ENCODE results near the gene CFAP46.
"Not testable (repeated sequence)": the region's sequence is repeated elsewhere in the genome, so short reads cannot be mapped to it uniquely, and the experiment has no call there.

The CFAP46 gene

DNA sequence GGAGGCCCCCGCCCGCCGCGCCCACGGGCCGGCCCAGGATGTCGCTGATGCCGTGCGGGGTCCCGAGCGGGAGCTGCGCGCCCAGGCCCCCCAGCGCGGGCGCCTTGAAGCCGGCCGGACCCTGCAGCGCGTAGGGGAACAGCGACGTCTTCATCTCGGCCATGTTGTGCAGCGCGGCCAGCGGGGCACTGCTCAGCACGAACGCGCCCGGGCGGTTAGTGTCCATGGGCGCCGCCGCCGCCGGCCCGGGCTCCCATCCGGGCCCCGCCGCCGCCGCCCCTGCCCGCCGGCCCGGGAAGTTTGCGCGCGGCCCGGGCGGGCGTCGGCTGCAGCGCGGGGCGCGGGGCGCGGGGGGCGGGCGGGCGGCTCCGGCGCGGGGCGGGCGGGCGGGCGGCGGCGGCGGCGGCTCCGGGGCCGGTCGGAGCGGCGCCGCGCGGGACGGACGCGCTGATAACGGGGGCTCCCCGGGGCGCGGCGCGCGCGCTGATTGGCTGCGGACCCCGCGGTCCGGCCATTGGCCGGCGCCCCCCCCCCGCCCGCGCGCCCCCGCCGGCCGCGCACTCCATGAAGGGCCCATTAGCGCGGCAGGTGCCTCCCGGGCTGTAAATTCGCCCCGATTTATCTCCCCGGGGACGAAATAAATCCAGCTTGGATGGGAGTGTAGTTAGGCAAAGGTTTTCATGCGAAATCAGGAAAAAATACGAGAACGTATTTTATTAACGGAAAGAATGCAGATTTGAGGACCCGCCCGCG is 156.5 kb downstream of the CFAP46 start, which contains the start of gene NKX6-2:
NKX6-2 (minus strand) TSS at position 425 of the 753 bp plus-strand sequence; CDS start at position 226, 199 bp downstream.
- no peak for DNase-seq

DNA sequence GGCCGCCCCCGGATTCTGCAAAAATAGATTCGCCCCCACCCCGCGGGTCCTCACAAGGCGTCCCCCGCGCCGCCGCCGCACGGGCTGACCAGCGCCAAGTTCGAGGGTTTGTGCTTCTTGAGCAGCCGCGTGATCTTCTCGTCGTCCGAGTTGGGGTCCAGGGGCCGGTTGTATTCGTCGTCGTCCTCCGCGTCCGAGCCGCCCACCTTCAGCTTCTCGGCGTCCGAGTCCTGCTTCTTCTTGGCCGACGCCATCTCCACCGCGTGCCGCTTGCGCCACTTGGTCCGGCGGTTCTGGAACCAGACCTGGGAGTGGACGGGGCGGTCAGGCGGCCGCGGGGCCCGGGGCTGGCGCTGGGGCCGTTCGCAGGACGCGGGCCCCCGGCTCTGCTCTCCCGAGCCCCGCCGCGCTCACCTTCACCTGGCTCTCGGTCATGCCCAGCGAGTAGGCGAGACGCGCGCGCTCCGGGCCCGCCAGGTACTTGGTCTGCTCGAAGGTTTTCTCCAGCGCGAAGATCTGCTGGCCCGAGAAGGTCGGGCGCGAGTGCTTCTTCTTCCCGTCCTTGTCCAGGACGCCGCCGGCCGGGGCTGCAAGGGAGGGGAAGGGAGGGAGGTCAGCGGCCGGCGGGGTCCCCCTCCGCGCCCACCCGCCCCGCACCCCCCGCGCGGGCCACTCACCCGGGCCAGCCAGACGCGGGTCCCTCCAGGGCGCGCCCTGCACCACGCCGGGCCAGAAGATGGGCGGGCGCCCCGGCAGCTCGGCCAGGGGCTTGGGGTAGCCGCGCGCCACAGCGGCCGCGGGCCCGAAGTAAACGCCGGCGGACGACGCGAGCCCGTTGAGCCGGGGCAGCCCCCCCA is 157.3 kb downstream of the CFAP46 start:
- no peak for DNase-seq

DNA sequence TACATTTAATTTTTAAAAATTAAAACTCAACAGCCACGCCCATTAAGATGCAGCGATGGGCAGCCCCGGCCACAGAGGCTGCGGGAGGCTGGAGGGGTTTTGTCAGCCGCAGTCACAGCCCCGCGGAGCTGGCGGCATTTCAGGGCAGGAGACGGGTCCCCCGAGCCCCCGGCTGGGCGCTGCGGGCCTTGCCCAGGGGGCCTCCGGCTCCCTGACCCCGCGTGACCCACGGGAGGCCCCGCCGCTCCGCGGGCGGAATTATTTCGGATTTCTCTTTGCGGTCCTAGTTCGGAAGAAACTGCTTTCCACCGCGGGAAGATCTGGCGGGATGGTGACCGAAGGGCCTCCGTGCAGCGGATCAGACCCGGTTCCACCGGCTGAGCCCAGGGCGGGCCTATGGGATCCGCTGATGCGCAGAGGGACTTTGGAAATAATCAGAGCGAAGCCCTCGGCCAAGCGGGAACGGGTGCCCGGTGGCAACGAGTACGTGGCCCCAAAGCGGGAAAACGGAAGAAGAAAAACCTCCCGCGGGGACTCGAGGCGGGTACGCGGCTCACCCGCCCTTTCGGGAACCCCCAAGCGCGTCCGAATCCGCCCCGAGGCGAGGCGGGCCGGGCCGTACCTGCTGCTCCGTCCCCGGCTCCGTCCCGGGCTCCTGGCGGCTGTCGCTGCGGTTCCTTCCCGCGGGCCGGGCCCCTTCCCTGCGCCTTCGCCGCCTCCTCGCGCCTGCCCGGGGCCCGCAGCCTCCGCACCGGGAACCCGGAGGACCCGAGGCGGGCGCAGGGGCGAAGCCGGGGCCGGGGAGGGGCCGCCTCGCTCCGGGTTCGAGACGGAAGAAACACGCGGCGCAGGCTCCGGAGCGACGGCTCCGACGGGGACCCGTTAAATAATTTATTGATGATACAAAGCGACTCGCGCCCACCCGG is 158.2 kb downstream of the CFAP46 start:
- DNase-seq: no peak

DNA sequence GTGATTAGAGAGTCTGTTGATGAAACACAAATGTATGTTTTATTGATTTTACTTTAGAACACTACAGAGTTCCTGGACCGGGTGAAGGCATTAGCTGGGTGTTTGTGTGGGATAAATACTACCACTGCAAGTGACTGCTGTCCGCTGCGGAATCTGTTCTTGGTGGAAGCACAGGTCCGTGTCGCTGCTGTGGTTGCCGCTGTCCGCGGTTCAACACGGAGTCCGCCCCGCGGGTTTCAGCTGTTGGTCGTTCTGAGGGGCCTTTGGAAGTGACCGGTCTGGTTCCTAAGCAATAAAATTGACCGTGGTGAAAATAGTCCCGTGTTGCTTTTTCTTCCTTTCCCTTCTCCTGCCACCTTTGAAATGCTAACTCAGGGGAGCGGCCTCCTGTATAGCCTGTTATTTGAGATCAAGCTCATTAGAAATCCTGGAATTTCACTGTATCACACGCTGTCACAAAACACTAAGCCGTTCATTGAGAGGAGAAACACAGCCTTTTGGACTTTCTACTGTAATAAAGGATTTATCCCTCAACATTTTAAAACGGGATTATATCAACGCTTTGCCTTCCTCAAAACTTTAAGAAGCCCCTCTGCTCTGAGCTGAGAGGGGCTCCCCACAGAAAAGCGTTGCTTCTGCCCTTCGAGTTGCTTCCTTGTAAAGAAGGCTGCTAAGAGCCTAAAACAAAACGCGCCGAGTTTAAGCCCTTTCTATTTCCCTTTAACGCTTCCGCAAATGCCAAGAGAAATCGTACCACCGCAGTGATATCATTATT is 159.0 kb downstream of the CFAP46 start:
- no peak for DNase-seq

DNA sequence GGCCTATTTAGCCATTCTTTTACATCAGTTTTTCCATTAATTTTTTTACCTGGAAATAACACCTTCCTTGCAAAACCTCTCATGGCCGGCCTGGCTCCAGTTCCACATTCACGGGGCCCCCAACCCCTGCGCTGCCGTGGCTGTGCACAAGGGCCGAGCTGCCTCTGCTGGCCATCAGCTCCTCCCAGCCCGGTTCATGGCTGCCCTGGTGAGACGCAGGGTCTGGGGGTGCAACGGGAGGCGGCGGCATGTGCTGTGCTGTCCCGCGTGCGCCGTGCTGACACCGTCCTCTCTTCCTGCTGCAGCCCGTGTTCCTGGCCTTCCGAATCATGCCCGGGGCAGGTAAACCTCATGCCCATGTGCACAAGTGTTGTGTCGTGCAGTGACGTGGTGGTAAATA is 160.8 kb downstream of the CFAP46 start:
- no peak for DNase-seq

DNA sequence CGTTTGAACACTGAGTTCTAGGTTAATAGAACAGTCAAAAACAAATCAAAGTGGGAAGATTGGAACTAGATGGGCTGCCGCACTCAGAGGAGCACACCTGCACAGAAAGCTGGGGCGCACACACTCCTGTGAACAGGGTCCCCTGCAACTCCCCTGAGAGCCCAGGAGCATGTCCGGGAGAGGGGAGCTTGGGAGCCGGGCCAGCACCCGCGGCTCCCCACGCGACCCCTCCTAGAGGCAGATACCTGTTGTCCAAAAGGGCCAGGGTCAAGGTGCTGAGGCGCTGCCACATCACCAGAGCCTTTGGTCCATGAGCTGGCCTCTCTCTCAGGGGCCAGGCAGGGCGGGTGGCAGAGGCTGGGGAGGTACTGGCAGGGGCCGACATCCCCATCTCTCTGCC is 162.0 kb downstream of the CFAP46 start:
- DNase-seq: no peak

DNA sequence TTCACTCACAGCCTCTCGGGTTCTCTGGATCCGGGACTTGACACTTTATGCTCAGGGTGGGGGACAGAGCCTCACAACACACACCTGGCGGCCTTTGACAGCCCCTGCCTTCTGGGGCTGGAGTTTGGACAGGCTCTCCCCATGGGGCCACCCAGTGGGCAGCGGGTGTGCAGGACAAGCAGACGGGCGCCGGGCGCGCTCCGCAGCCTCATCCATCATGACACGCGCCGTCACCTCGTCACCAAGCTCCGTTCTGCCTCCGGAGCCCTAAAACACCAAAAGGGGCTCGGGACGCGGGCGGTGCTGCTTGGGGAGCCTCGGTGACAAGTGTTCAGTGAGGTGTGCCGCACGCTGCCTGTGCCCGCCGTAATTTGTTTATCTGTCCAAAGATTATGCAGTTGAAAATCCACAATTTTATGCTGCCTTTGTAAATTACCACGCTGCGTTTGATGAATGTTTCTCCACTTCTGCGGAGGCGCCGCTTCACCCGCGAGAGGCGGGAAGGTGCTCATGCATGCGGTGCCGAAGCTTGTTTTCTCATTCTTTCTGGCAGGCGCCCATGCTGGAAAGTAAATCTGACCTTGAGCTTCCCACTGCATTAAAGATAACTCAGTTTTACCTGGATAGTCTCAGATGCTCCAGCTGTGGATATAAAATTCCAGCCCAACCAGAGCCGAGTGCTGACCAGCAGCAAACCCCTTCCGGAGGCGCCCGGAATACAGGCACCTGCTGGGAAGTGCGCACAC is 162.6 kb downstream of the CFAP46 start:
- no peak for DNase-seq

DNA sequence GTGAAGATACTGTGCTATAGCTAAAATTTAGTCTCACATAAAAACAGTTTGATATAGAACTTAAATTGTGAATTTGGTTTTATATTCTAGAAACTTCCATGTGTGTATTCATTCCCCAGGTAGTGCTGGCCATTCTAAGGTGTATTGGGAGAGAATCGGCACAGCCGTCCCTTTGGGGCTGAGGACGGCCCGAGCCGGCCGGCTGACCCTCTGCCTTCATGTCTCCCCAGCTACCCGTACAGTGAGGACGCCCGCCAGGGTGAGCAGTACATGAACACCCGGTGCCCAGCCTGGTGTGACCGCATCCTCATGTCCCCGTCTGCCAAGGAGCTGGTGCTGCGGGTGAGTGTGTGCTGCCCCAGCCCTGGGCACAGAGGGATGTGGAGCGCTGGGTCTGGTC is 164.9 kb downstream of the CFAP46 start:
- DNase-seq: no peak

DNA sequence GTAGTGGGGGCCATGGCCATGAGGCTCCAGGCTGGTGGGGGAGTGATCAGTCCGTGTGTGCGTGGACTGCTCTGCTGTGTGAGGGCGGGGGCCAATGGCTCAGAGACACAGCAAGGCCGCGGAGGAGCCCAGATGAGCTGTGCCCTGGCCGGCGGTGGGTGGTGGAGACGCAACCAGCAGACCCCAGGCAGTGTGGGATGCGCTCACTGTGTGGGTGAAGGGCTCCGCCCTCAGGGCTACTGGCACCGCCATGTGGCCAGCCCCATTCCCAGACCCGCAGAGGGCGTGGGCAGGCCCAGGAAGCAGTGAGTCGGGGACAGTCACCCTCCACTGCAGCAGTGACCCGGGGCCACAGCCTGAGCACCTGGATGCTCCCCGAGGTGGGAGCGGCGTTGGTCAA is 165.5 kb downstream of the CFAP46 start:
- DNase-seq: no peak

DNA sequence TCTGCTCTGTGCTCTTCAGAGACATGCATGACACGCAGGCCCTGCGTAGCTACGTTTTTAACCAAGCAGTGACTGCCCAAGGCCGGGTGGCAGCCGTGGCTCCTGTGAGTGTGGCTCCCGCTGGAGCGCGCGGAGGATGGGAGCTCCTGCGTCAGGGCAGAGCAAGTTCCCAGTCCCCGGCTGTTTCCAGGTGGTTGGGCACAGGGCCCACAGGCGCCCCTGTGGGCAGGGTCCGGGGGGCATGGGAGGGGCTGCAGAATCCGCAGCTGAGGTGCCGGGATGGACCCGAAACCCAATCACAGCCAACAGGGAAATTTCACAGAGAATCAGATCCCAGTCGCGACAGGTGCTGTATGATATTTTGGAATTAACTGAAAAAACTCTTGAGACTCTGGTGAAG is 166.2 kb downstream of the CFAP46 start:
- DNase-seq: no peak

DNA sequence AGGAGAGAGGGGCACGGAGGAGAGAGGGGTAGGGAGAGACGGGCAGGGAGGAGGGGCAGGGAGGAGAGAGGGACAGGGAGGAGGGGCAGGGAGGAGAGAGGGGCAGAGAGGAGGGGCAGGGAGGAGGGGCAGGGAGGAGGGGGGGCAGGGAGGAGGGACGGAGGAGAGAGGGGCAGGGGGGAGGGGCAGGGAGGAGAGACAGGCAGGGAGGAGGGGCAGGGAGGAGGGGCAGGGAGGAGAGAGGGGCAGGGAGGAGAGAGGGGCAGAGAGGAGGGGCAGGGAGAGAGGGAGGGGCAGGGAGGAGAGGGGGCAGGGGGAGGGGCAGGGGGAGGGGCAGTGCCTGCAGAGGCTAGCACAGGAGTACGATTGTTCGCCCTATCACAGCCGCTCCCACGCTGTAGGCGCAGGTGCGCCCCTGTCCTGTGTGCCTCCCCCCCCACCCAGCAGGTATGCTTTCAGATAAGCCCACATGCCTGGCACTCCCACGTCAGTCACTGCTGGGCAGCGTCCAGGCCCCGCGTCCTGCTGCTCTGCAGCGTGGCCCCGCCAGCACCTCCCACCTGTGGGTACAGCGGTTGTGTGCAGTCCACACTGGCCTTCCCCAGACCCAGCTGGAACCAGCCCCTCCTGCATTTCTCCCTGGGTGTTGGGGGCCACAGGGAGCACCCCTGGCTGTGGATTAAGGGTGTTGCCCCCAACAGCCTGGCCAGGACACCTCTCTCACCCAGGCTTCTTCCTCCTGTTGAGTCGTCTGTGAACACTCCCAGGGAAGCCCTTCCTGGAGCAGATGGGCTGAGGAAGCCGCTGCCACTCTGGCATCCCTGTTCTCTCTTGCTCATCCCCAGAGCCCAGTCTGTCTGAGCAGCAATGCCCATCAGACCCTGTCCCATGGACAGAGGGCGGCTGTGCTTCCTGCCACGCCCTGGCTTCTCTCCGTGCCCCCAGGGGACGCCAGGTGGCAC is 167.2 kb downstream of the CFAP46 start:
- DNase-seq: no peak

DNA sequence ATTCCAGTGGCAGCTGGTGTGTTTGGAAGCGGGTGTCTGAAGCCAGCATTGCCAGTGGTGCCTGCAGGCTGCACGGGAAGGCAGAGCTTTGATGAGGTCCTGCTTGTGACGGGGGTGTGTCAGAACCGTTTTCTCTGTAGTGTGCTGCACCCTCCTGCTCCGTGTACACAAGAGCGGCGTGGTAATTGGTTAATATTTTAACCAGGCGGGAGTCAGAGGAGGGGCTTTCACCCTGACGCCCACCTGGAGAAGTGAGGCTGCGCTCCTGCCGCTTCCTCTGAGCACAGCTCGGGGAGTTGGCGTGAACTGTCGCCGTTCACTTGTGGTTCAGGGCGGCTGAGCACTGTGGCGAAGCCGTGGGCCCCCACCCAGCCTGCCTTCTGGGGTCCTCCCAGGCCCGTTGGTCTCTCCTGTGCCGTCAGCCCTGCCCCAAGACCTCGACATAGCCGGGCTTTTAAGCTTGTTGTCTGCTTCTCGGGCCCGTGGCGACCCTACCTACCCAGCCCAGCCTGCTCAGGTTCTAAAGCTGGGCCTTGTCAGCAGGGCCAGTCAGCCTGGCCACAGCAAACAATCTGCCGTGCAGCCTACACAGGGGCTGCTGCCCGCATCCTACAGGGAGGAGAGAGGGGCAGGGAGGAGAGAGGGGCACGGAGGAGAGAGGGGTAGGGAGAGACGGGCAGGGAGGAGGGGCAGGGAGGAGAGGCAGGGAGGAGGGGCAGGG is 168.0 kb downstream of the CFAP46 start:
- no peak for DNase-seq

DNA sequence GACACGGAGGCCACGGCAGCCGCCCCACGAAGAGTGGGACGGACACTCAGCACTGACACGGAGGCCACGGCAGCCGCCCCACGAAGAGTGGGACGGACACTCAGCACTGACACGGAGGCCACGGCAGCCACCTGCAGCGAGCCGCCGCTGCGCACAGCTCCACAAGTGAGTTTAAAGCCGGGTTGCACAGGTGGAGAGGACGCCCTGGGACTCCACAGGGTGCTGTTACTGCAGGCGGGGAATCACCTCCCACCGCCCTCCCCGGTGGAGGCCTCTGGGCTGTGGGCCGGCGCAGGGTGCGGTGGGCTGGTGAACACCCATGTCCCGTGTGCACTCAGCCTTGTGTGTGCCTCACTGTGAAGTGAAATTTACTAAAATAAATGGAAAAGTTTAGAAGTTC is 169.6 kb downstream of the CFAP46 start:
- not testable (repeated sequence) for DNase-seq

DNA sequence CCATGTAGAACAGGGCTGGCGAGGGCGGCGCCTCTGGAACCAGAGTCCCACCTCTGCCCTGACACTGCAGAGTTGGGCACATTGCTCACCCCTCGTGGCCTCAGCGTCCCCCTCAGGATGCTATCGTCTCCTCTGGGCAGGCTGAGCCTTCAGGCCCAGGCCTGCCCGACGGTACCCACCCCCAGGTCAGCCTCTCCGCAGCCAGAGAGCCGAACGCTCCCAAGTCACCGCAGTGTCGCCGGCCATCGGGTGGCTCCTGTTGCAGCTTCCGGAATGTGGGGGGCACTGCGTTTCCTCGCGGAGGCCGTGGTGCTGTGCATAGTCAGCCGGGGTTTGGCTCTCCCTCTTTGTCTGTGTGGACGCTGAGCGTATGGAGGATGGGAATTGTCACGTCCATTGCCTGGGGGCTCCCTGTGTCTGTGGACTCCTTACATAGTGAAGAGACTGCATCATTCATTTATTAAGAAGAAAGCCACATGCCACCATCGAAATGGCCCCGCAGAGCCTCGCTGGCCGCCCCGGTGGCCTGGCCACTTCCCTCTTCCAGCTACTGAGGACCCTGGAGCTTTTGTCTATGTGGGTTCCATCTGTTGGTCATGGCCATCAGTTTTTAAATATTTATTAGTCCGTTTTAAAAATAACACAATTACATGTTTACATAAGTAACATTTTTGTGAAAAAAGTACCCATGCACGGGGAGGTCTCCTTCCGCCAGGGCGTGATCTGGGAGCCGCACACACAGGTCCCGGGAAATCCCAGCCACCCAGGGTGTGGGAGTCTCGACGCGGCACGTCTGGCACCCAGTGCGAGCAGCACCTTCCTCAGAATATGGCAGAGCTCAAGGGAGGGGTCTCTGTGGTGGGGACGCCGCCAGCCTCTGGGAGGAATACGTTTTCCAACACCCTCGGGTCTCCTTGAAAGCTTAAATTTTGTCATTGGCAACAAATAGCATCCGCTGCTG is 172.0 kb downstream of the CFAP46 start:
- no peak for DNase-seq

DNA sequence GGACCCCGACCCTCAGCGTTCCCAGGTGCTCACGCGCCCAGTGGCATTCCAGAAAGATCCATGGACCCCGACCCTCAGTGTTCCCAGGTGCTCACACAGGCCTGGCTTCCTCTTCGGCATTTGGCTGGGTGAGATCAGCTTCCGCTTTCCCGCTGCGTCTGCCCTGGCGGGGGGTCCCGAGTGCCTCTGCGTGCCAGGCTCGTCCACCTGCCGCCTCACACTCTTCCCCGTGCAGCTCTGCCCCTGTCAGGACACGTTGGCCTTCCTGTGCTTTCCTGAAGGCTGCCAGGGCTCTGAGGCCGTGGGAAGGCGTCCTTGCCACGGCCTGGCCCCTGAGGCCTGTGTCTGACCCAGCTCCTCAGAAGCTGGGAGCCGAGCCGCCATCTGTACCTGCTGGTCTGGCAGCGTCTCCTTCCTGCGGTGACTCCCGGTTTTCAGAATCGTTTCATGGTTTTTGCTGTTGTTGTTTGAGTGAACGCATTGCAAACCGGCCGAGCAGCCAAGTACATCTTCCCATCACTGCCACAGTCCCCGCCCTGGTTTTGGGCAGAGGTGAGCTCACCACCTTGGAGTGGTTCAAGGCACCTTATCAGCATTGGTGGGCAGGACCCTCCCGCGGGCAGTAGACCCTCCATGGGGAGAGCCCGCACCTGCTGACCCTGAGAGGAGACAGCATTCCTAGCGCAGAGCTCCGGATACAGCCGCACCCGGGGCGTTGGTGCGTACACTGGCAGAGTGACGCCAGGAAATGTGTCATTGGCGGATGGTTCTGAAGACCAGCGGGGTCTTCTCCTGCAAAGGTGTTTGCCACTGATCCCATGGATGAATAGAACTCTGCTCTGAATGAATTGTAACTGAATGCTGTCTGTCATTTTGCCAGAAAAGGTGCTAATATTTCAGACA is 173.8 kb downstream of the CFAP46 start:
- no peak for DNase-seq

DNA sequence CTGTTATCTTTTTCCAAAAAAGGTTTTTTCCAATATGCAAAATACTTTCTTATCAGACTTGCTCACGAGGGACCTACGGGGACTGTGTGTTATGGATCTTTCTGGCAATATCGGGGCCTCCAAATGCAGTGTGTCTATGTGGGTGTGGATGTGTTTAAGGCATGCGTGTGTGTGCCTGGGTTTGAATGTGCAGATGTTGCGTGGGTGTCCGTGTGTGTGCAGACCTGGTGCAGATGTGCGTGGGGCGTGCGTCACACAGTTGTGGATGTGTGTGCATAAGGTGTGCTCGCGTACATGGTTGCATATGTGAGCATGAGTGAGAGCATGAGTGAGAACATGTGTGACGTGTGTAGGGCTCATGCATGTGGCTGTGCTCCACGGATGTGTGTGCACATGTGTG is 176.1 kb downstream of the CFAP46 start:
- DNase-seq: no peak

DNA sequence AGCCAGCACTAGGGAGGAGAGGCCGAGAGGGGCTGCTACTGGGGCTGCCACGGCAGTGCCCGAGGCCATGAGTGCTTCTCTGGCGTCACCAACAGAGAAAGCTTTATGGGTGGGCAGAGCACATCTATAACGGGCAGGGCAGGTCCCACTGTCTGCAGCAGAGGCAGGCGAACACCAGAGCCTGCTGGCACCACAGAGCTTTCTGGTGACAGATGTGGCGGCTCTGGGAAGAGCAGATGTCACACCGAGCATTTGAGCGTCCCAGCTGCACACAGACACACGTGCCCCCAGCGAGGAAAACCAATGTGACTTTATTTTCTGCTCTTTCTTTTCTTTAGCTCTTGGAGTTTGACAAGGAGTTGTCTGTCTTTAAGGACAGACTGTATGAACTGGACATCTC is 176.9 kb downstream of the CFAP46 start:
- DNase-seq: no peak

Measured in cortex of kidney (tissue), 1 donor.